IMR-90 (cell line): Measurements from ENCODE around the gene PLXNA4. TPM values are rescaled to one million over a fixed set of nuclear protein-coding genes. Genes with fewer than 3 reads are reported as not detected.

Source experiments
- ATAC-seq: fragments of 200-7000 bp; cut with Tn5 transposase; 2 replicates; pipeline ENCODE4 v1.9.1; 2020; ENCODE audit warnings: low read depth, mild to moderate bottlenecking, moderate library complexity
- BruUV-seq: library from RNA; stranded (reverse); fragments of 400-500 nt; replicated peaks from 2 replicates; lab custom pipeline; 2021; lab: Mats Ljungman, UMichigan
- CTCF ChIA-PET: fragments of 300-600 bp; formaldehyde crosslinking; extraction: SDS; loops from one replicate; lab custom pipeline; 2021; ENCODE audit warnings: antibody characterized with exemption; lab: Yijun Ruan, JAX
- POLR2A ChIA-PET: fragments of 300-600 bp; sonication (Branson Sonifier 250); formaldehyde crosslinking; loops from one replicate; lab custom pipeline; 2022; ENCODE audit warnings: antibody characterized with exemption; ENCODE audit not compliant: unreplicated experiment; lab: Charles Lee
- DNase-seq: peaks from one replicate; pipeline ENCODE4 v3.0.0; 2013
- H2AFZ ChIP-seq: replicated peaks from 2 replicates; pipeline ENCODE3; 2013; ENCODE audit warnings: low read length, mild to moderate bottlenecking; ENCODE audit not compliant: poor library complexity
- H2AK5ac ChIP-seq: 2 replicates; pipeline ENCODE4 v1.6.1; 2013; ENCODE audit warnings: low read depth, low read length, inconsistent platforms
- H2AK9ac ChIP-seq: replicated peaks from 2 replicates; pipeline ENCODE3; 2013; ENCODE audit warnings: mild to moderate bottlenecking, low read depth, low read length, moderate library complexity; ENCODE audit not compliant: poor library complexity
- H2BK120ac ChIP-seq: 2 replicates; pipeline ENCODE4 v1.6.1; 2013; ENCODE audit warnings: low read depth, low read length, inconsistent platforms
- H2BK15ac ChIP-seq: 3 replicates; pipeline ENCODE4 v1.6.1; 2013; ENCODE audit warnings: low read depth, low read length, inconsistent platforms
- H2BK20ac ChIP-seq: 2 replicates; pipeline ENCODE4 v1.6.1; 2013; ENCODE audit warnings: low read depth, mild to moderate bottlenecking, inconsistent platforms, low read length, moderate library complexity
- H2BK5ac ChIP-seq: 2 replicates; pipeline ENCODE4 v1.6.1; 2013; ENCODE audit warnings: mild to moderate bottlenecking, low read depth, low read length, inconsistent platforms; ENCODE audit not compliant: poor library complexity, severe bottlenecking
- H3K14ac ChIP-seq: replicated peaks from 2 replicates; pipeline ENCODE4 v1.6.1; 2013; ENCODE audit warnings: low read depth, low read length, inconsistent platforms
- H3K18ac ChIP-seq: 2 replicates; pipeline ENCODE4 v1.6.1; 2013; ENCODE audit warnings: low read depth, low read length, control low read depth
- H3K23ac ChIP-seq: 2 replicates; pipeline ENCODE4 v1.6.1; 2013; ENCODE audit warnings: low read depth, low read length, inconsistent platforms
- H3K27ac ChIP-seq: 2 replicates; pipeline ENCODE4 v1.5.1; 2013; ENCODE audit warnings: mild to moderate bottlenecking, control low read depth, low read length; ENCODE audit not compliant: insufficient read depth
- H3K27me3 ChIP-seq: 2 replicates; pipeline ENCODE4 v1.6.1; 2013; ENCODE audit warnings: low read length; ENCODE audit not compliant: control insufficient read depth, insufficient read depth
- H3K36me3 ChIP-seq: 2 replicates; pipeline ENCODE4 v1.6.1; 2013; ENCODE audit warnings: low read length, mixed read lengths; ENCODE audit not compliant: control insufficient read depth, insufficient read depth
- H3K4ac ChIP-seq: 2 replicates; pipeline ENCODE4 v1.6.1; 2013; ENCODE audit warnings: low read depth, low read length, inconsistent platforms
- H3K4me1 ChIP-seq: 2 replicates; pipeline ENCODE4 v1.6.1; 2013; ENCODE audit warnings: low read length, mixed read lengths; ENCODE audit not compliant: control insufficient read depth, insufficient read depth
- H3K4me2 ChIP-seq: 2 replicates; pipeline ENCODE4 v1.6.1; 2013; ENCODE audit warnings: low read depth, mild to moderate bottlenecking, control low read depth, low read length, moderate library complexity
- H3K4me3 ChIP-seq: 2 replicates; pipeline ENCODE4 v1.5.1; 2013; ENCODE audit warnings: low read depth, mild to moderate bottlenecking, control low read depth, low read length, moderate library complexity; ENCODE audit not compliant: insufficient read depth
- H3K56ac ChIP-seq: 2 replicates; pipeline ENCODE4 v1.6.1; 2013; ENCODE audit warnings: low read length, inconsistent platforms; ENCODE audit not compliant: insufficient read depth; ENCODE audit errors: extremely low read depth
- H3K79me1 ChIP-seq, 2 experiments: 2 replicates each; pipeline ENCODE4 v1.6.1; 2013; ENCODE audit warnings: low read length in 2 of 2, inconsistent platforms in 1 of 2, low read depth in 1 of 2
- H3K9ac ChIP-seq: 2 replicates; pipeline ENCODE4 v1.6.1; 2013; ENCODE audit warnings: low read depth, low read length, control low read depth
- H3K9me1 ChIP-seq: 2 replicates; pipeline ENCODE4 v1.6.1; 2013; ENCODE audit warnings: low read length, inconsistent platforms; ENCODE audit not compliant: insufficient read depth
- H3K9me3 ChIP-seq: 2 replicates; pipeline ENCODE4 v1.6.1; 2013; ENCODE audit warnings: low read length; ENCODE audit not compliant: control insufficient read depth, insufficient read depth
- H4K20me1 ChIP-seq: 2 replicates; pipeline ENCODE4 v1.6.1; 2013; ENCODE audit warnings: low read length, inconsistent platforms; ENCODE audit not compliant: insufficient read depth
- H4K5ac ChIP-seq: 2 replicates; pipeline ENCODE4 v1.6.1; 2013; ENCODE audit warnings: mild to moderate bottlenecking, low read depth, low read length, control low read depth
- H4K8ac ChIP-seq, 2 experiments: 2 replicates each; pipeline ENCODE4 v1.6.1; 2013; ENCODE audit warnings: low read depth in 2 of 2, low read length in 2 of 2, control low read depth in 1 of 2, inconsistent platforms in 1 of 2
- H4K91ac ChIP-seq: 2 replicates; pipeline ENCODE4 v1.6.1; 2013; ENCODE audit warnings: low read depth, low read length, inconsistent platforms; ENCODE audit not compliant: insufficient read depth
- BHLHE40 ChIP-seq: fragments of 150-350 bp; IDR thresholded peaks from 2 replicates; pipeline ENCODE4 v1.6.1; 2016; ENCODE audit warnings: mild to moderate bottlenecking, low read depth, low read length
- CEBPB ChIP-seq: IDR thresholded peaks from 2 replicates; pipeline ENCODE4 v1.6.1; 2012; ENCODE audit warnings: low read depth, low read length, improper control_type of control experiment
- CHD1 ChIP-seq: IDR thresholded peaks from 2 replicates; pipeline ENCODE4 v1.6.1; 2012; ENCODE audit warnings: low read depth, low read length, improper control_type of control experiment
- FOS ChIP-seq: fragments of 150-350 bp; IDR thresholded peaks from 2 replicates; pipeline ENCODE4 v1.6.1; 2016; ENCODE audit warnings: low read depth, low read length
- MAFK ChIP-seq: IDR thresholded peaks from 2 replicates; pipeline ENCODE4 v1.6.1; 2012; ENCODE audit warnings: low read depth, low read length, improper control_type of control experiment
- MAZ ChIP-seq: IDR thresholded peaks from 2 replicates; pipeline ENCODE4 v1.6.1; 2012; ENCODE audit warnings: low read depth, mild to moderate bottlenecking, low read length, improper control_type of control experiment, moderate library complexity, borderline replicate concordance
- MXI1 ChIP-seq: IDR thresholded peaks from 2 replicates; pipeline ENCODE4 v1.6.1; 2012; ENCODE audit warnings: low read depth, mild to moderate bottlenecking, low read length, moderate library complexity, borderline replicate concordance
- NFE2L2 ChIP-seq: fragments of 150-350 bp; IDR thresholded peaks from 2 replicates; pipeline ENCODE4 v1.6.1; 2016; ENCODE audit warnings: low read depth, mild to moderate bottlenecking, low read length
- POLR2A ChIP-seq: IDR thresholded peaks from 2 replicates; pipeline ENCODE4 v1.6.1; 2012; ENCODE audit warnings: mild to moderate bottlenecking, low read depth, low read length
- RAD21 ChIP-seq: IDR thresholded peaks from 2 replicates; pipeline ENCODE4 v1.6.1; 2012; ENCODE audit warnings: low read length, improper control_type of control experiment
- RCOR1 ChIP-seq: IDR thresholded peaks from 2 replicates; pipeline ENCODE4 v1.6.1; 2012; ENCODE audit warnings: mild to moderate bottlenecking, low read length, improper control_type of control experiment; ENCODE audit not compliant: insufficient replicate concordance
- RFX5 ChIP-seq: IDR thresholded peaks from 2 replicates; pipeline ENCODE4 v1.8.0; 2012; ENCODE audit warnings: low read depth, mild to moderate bottlenecking, low read length, moderate library complexity
- SMC3 ChIP-seq: fragments of 150-350 bp; IDR thresholded peaks from 2 replicates; pipeline ENCODE4 v1.6.1; 2016; ENCODE audit warnings: low read depth, mild to moderate bottlenecking, antibody characterized with exemption, low read length, moderate library complexity
- USF2 ChIP-seq: fragments of 150-350 bp; IDR thresholded peaks from 2 replicates; pipeline ENCODE4 v1.6.1; 2017; ENCODE audit warnings: mild to moderate bottlenecking, antibody characterized with exemption, low read length, low read depth
- WGBS, 2 experiments: methylation state at CpG; one replicate each; pipeline versions ENCODE4 v1.1.5 to v1.1.7; 2013; ENCODE audit warnings: missing lambda C conversion rate in 2 of 2; ENCODE audit not compliant: insufficient read length in 1 of 2; ENCODE audit errors: extremely low coverage in 2 of 2; 5-methylcytosine and 5-hydroxymethylcytosine counted together
- dilution Hi-C: fragments of 300-500 bp; cut with HindIII; formaldehyde crosslinking; loops from one replicate; pipeline ENCODE4 v1.14.3; 2018; ENCODE audit warnings: low sequenced_read_pairs; ENCODE audit not compliant: unreplicated experiment
- in situ Hi-C: fragments of 300-500 bp; cut with MboI; formaldehyde crosslinking; loops from 3 replicates; pipeline ENCODE4 v1.14.3; 2019; ENCODE audit warnings: low sequenced_read_pairs, inconsistent platforms, mixed read lengths
- intact Hi-C: fragments of 100-400 bp; cut with micrococcal nuclease; formaldehyde crosslinking; loops from 2 replicates; pipeline ENCODE4 v1.10.0; 2022
- polyA plus RNA-seq, 3 experiments: library from polyadenylated mRNA; depleted of rRNA; stranded (reverse); fragments of >200 nt; gene quantifications; 2 replicates each; pipeline ENCODE4 v1.2.3, GENCODE V29; 2012; ENCODE audit warnings: low replicate concordance in 1 of 3
- total RNA-seq: library from RNA; depleted of rRNA; stranded (reverse); fragments of >200 nt; gene quantifications from 2 replicates; pipeline ENCODE4 v1.2.3, GENCODE V29; 2012
- TF ChIP-seq, protein P1 (sequence below): conservative IDR thresholded peaks from 2 replicates; pipeline ENCODE4 v1.5.1; 2012; ENCODE audit warnings: mild to moderate bottlenecking, low read depth, low read length, improper control_type of control experiment
- TF ChIP-seq, protein P2 (sequence below): fragments of 150-350 bp; IDR thresholded peaks from 2 replicates; pipeline ENCODE4 v1.6.1; 2016; ENCODE audit warnings: low read depth, mild to moderate bottlenecking, low read length, moderate library complexity, borderline replicate concordance

Gene PLXNA4
- total and polyA plus RNA-seq, 2 of the 4 experiments (the other 2 are of a cell fraction) = under 0.01 TPM

DNA sequence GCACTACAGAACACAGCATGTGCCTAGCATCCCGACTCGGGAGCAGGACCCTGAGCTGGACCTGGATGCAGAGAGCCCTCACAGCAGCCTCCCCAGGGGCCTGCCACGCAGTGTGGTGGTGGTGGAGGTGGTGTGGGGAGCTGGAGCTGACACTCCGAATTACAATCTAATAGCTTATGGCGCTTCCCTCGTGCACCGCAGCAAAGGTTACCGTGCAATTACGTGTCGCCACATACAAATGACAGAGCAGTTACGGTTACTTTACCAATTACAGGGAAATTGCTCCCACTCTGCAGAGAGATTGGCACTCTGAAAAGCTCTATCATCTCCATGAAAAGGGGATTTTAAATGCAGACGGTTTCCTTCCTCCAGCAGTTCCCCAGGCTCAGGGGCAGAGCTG lies 81.8 kb downstream of the PLXNA4 start:
- ATAC-seq = no peak
- H4K20me1 ChIP-seq = no peaks in the 10 kb centered on the region
- no peak overlapping the region for H3K4me2 ChIP-seq
- H3K23ac ChIP-seq = no peak overlapping the region
- no peak for DNase-seq
- H3K9ac ChIP-seq = no peak overlapping the region
- no peaks in the 10 kb centered on the region for H3K36me3 ChIP-seq
- H2AK5ac ChIP-seq = no peak overlapping the region
- 70% methylated on average over 2 of the region's 12 CpGs; no CpG with 5 or more reads in 1 of the 2 experiments for WGBS, 2 experiments
- no peaks in the 10 kb centered on the region for H3K9me3 ChIP-seq
- no peaks in the 10 kb centered on the region for H3K79me1 ChIP-seq
- no peak overlapping the region for H3K4me3 ChIP-seq
- no peaks in the 10 kb centered on the region for H3K27me3 ChIP-seq
- ChIA-PET CTCF (no interaction called here), POLR2A (no interaction called here)
- intact Hi-C loops (no loop called here), in situ Hi-C loops (no loop called here), dilution Hi-C loops (no loop called here)
- H2AK9ac ChIP-seq = no peak overlapping the region
- no peak overlapping the region for H4K5ac ChIP-seq
- H4K8ac ChIP-seq = no peak overlapping the region
- H2BK5ac ChIP-seq = no peak overlapping the region
- no peak overlapping the region for H3K4ac ChIP-seq
- H2AFZ ChIP-seq = no peak overlapping the region
- H4K91ac ChIP-seq = no peak overlapping the region
- H3K4me1 ChIP-seq = no peaks in the 10 kb centered on the region
- TF ChIP-seq MAFK (no peak), POLR2A (no peak), SMC3 (no peak), RFX5 (no peak), NFE2L2 (no peak), MAZ (no peak), FOS (no peak), BHLHE40 (no peak), RCOR1 (no peak), CHD1 (no peak), USF2 (no peak), RAD21 (no peak), MXI1 (no peak), CEBPB (no peak)
- TF ChIP-seq, protein P1, sequence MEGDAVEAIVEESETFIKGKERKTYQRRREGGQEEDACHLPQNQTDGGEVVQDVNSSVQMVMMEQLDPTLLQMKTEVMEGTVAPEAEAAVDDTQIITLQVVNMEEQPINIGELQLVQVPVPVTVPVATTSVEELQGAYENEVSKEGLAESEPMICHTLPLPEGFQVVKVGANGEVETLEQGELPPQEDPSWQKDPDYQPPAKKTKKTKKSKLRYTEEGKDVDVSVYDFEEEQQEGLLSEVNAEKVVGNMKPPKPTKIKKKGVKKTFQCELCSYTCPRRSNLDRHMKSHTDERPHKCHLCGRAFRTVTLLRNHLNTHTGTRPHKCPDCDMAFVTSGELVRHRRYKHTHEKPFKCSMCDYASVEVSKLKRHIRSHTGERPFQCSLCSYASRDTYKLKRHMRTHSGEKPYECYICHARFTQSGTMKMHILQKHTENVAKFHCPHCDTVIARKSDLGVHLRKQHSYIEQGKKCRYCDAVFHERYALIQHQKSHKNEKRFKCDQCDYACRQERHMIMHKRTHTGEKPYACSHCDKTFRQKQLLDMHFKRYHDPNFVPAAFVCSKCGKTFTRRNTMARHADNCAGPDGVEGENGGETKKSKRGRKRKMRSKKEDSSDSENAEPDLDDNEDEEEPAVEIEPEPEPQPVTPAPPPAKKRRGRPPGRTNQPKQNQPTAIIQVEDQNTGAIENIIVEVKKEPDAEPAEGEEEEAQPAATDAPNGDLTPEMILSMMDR = no peak
- TF ChIP-seq, protein P2, sequence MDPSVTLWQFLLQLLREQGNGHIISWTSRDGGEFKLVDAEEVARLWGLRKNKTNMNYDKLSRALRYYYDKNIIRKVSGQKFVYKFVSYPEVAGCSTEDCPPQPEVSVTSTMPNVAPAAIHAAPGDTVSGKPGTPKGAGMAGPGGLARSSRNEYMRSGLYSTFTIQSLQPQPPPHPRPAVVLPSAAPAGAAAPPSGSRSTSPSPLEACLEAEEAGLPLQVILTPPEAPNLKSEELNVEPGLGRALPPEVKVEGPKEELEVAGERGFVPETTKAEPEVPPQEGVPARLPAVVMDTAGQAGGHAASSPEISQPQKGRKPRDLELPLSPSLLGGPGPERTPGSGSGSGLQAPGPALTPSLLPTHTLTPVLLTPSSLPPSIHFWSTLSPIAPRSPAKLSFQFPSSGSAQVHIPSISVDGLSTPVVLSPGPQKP = no peak
- no peak overlapping the region for H2BK120ac ChIP-seq
- BruUV-seq = no TSS peak
- no peak overlapping the region for H3K18ac ChIP-seq
- no peak overlapping the region for H2BK15ac ChIP-seq
- no peak overlapping the region for H3K56ac ChIP-seq
- no peak overlapping the region for H2BK20ac ChIP-seq
- H3K27ac ChIP-seq = no peak overlapping the region
- H3K14ac ChIP-seq = no peak overlapping the region
- no peaks in the 10 kb centered on the region for H3K9me1 ChIP-seq
